Mucosa of stomach (tissue), 1 donor: ENCODE results near the gene FHOD3.

ENCODE experiments used
- H3K27me3 ChIP-seq: one replicate; pipeline ENCODE4 v1.7.0; 2013; ENCODE audit warnings: mild to moderate bottlenecking, low read length; ENCODE audit not compliant: control insufficient read depth, insufficient read depth
- H3K36me3 ChIP-seq: one replicate; pipeline ENCODE4 v1.7.0; 2013; ENCODE audit warnings: low read length; ENCODE audit not compliant: control insufficient read depth, insufficient read depth
- H3K4me1 ChIP-seq: one replicate; pipeline ENCODE4 v1.7.0; 2013; ENCODE audit warnings: mild to moderate bottlenecking, low read length; ENCODE audit not compliant: control insufficient read depth, insufficient read depth
- H3K4me3 ChIP-seq: one replicate; pipeline ENCODE4 v1.7.0; 2013; ENCODE audit warnings: low read length
- H3K9ac ChIP-seq: one replicate; pipeline ENCODE4 v1.7.0; 2013; ENCODE audit warnings: mild to moderate bottlenecking, low read length, moderate library complexity
- H3K9me3 ChIP-seq: one replicate; pipeline ENCODE4 v1.7.0; 2013; ENCODE audit warnings: mild to moderate bottlenecking, low read length, moderate library complexity; ENCODE audit not compliant: control insufficient read depth
- donor health status: Pancreatic carcinoma.

The FHOD3 gene

GRCh38 chr18:36629836-36630235, 332.3 kb downstream of the FHOD3 start:
- no peaks in the 10 kb centered on the region for H3K4me1 ChIP-seq
- no peak overlapping the region for H3K9ac ChIP-seq
- H3K4me3 ChIP-seq, result no peak overlapping the region
- no peaks in the 10 kb centered on the region for H3K27me3 ChIP-seq
- H3K9me3 ChIP-seq, result no peaks in the 10 kb centered on the region
- H3K36me3 ChIP-seq, result no peaks in the 10 kb centered on the region

GRCh38 chr18:36630917-36631316, 333.4 kb downstream of the FHOD3 start:
- no peak overlapping the region for H3K4me3 ChIP-seq
- no peaks in the 10 kb centered on the region for H3K27me3 ChIP-seq
- H3K4me1 ChIP-seq, result no peaks in the 10 kb centered on the region
- no peaks in the 10 kb centered on the region for H3K9me3 ChIP-seq
- no peak overlapping the region for H3K9ac ChIP-seq
- H3K36me3 ChIP-seq, result no peaks in the 10 kb centered on the region

- H3K36me3 ChIP-seq, result no peaks in the 10 kb centered on the region
- no peaks in the 10 kb centered on the region for H3K27me3 ChIP-seq
- H3K9ac ChIP-seq, result no peak overlapping the region
- no peaks in the 10 kb centered on the region for H3K9me3 ChIP-seq
- H3K4me3 ChIP-seq, result no peak overlapping the region
- H3K4me1 ChIP-seq, result no peaks in the 10 kb centered on the region
Measured at GRCh38 chr18:36633961-36634412, 336.5 kb downstream of the FHOD3 start.

- H3K4me3 ChIP-seq, result no peak overlapping the region
- H3K36me3 ChIP-seq, result no peaks in the 10 kb centered on the region
- H3K9ac ChIP-seq, result no peak overlapping the region
- H3K27me3 ChIP-seq, result no peaks in the 10 kb centered on the region
- H3K4me1 ChIP-seq, result no peaks in the 10 kb centered on the region
- H3K9me3 ChIP-seq, result no peaks in the 10 kb centered on the region
Measured at GRCh38 chr18:36634573-36635216, 337.2 kb downstream of the FHOD3 start.

- no peak overlapping the region for H3K4me3 ChIP-seq
- H3K9ac ChIP-seq, result no peak overlapping the region
- no peaks in the 10 kb centered on the region for H3K9me3 ChIP-seq
- H3K27me3 ChIP-seq, result no peaks in the 10 kb centered on the region
- no peaks in the 10 kb centered on the region for H3K4me1 ChIP-seq
- H3K36me3 ChIP-seq, result no peaks in the 10 kb centered on the region
Measured at GRCh38 chr18:36635414-36636096, 338.0 kb downstream of the FHOD3 start.

GRCh38 chr18:36636237-36636817, 338.8 kb downstream of the FHOD3 start:
- Histone ChIP-seq H3K4me1 (no peaks in the 10 kb centered on the region), H3K9me3 (no peaks in the 10 kb centered on the region), H3K9ac (no peak overlapping the region), H3K36me3 (no peaks in the 10 kb centered on the region), H3K27me3 (no peaks in the 10 kb centered on the region), H3K4me3 (no peak overlapping the region)

- Histone ChIP-seq H3K36me3 (no peaks in the 10 kb centered on the region), H3K9ac (no peak overlapping the region), H3K4me3 (no peak overlapping the region), H3K27me3 (no peaks in the 10 kb centered on the region), H3K4me1 (no peaks in the 10 kb centered on the region), H3K9me3 (no peaks in the 10 kb centered on the region)
Measured at GRCh38 chr18:36638224-36638623, 340.7 kb downstream of the FHOD3 start.

GRCh38 chr18:36640021-36640952, 342.8 kb downstream of the FHOD3 start:
- Histone ChIP-seq H3K36me3 (no peaks in the 10 kb centered on the region), H3K9me3 (no peaks in the 10 kb centered on the region), H3K4me1 (no peaks in the 10 kb centered on the region), H3K4me3 (no peak overlapping the region), H3K27me3 (no peaks in the 10 kb centered on the region), H3K9ac (no peak overlapping the region)

GRCh38 chr18:36643061-36643460, 345.5 kb downstream of the FHOD3 start:
- no peaks in the 10 kb centered on the region for H3K36me3 ChIP-seq
- H3K9ac ChIP-seq, result no peak overlapping the region
- no peaks in the 10 kb centered on the region for H3K9me3 ChIP-seq
- H3K27me3 ChIP-seq, result no peaks in the 10 kb centered on the region
- no peak overlapping the region for H3K4me3 ChIP-seq
- H3K4me1 ChIP-seq, result no peaks in the 10 kb centered on the region

GRCh38 chr18:36648803-36649202, 351.3 kb downstream of the FHOD3 start:
- no peak overlapping the region for H3K4me3 ChIP-seq
- no peaks in the 10 kb centered on the region for H3K27me3 ChIP-seq
- H3K9me3 ChIP-seq, result no peaks in the 10 kb centered on the region
- no peak overlapping the region for H3K9ac ChIP-seq
- H3K36me3 ChIP-seq, result no peaks in the 10 kb centered on the region
- H3K4me1 ChIP-seq, result no peaks in the 10 kb centered on the region

GRCh38 chr18:36649205-36649604, 351.7 kb downstream of the FHOD3 start:
- Histone ChIP-seq H3K27me3 (no peaks in the 10 kb centered on the region), H3K36me3 (no peaks in the 10 kb centered on the region), H3K4me1 (no peaks in the 10 kb centered on the region), H3K9ac (no peak overlapping the region), H3K9me3 (no peaks in the 10 kb centered on the region), H3K4me3 (no peak overlapping the region)

- no peak overlapping the region for H3K9ac ChIP-seq
- H3K4me1 ChIP-seq, result no peaks in the 10 kb centered on the region
- H3K9me3 ChIP-seq, result no peaks in the 10 kb centered on the region
- H3K36me3 ChIP-seq, result no peaks in the 10 kb centered on the region
- H3K4me3 ChIP-seq, result no peak overlapping the region
- no peaks in the 10 kb centered on the region for H3K27me3 ChIP-seq
Measured at GRCh38 chr18:36650266-36650665, 352.8 kb downstream of the FHOD3 start.
